HepG2 (cell line): Measurements from ENCODE around the gene CRTC2. TPM values are rescaled to one million over a fixed set of nuclear protein-coding genes. Genes with fewer than 3 reads are reported as not detected.
A peak's percentile ranks its signal among the peaks of the same experiment; 100 is the strongest.

Experiments used
- CENPBD1 ChIP-seq: sonication (generic); formaldehyde crosslinking; IDR thresholded peaks from 2 replicates; pipeline ENCODE4 v1.8.0; 2022; ENCODE audit warnings: missing genetic modification reagents, low read depth, mild to moderate bottlenecking, borderline replicate concordance
- ELK4 ChIP-seq: sonication (generic); formaldehyde crosslinking; IDR thresholded peaks from 2 replicates; pipeline ENCODE4 v1.9.0; 2021; ENCODE audit warnings: missing genetic modification reagents, borderline replicate concordance
- KAT8 ChIP-seq: IDR thresholded peaks from 2 replicates; pipeline ENCODE4 v1.6.1; 2016; ENCODE audit warnings: missing genetic modification reagents, missing compliant biosample characterization
- KLF9 ChIP-seq: IDR thresholded peaks from 2 replicates; pipeline ENCODE4 v1.6.1; 2016; ENCODE audit warnings: low read depth
- MBNL3 ChIP-seq: fragments of 250-450 bp; sonication (Bioruptor Pico); conservative IDR thresholded peaks from 2 replicates; pipeline ENCODE4 v1.8.0; 2022; ENCODE audit warnings: mild to moderate bottlenecking, inconsistent platforms
- MXI1 ChIP-seq: IDR thresholded peaks from 3 replicates; pipeline ENCODE4 v1.6.1; 2012; ENCODE audit warnings: low read depth, low read length, inconsistent platforms, borderline replicate concordance
- SRY ChIP-seq: sonication (generic); formaldehyde crosslinking; IDR thresholded peaks from 2 replicates; pipeline ENCODE4 v1.8.0; 2022; ENCODE audit warnings: mild to moderate bottlenecking, missing genetic modification reagents
- USF2 ChIP-seq, 2 experiments: sonication (generic) in 1 of 2; formaldehyde crosslinking in 1 of 2; IDR thresholded peaks; 2 replicates each; pipeline versions ENCODE4 v1.5.1 to v1.6.1; 2011 to 2020; ENCODE audit warnings: borderline replicate concordance in 1 of 2, low read depth in 1 of 2, low read length in 1 of 2, mild to moderate bottlenecking in 1 of 2, missing genetic modification reagents in 1 of 2, moderate library complexity in 1 of 2
- YEATS2 ChIP-seq: sonication (generic); formaldehyde crosslinking; IDR thresholded peaks from 2 replicates; pipeline ENCODE4 v1.4.0; 2020; ENCODE audit warnings: missing genetic modification reagents, borderline replicate concordance
- ZBTB21 ChIP-seq: sonication (generic); formaldehyde crosslinking; IDR thresholded peaks from 2 replicates; pipeline ENCODE4 v1.4.0; 2020; ENCODE audit warnings: missing genetic modification reagents
- ZFP36L1 ChIP-seq: sonication (generic); formaldehyde crosslinking; IDR thresholded peaks from 2 replicates; pipeline ENCODE4 v1.8.0; 2022; ENCODE audit warnings: mild to moderate bottlenecking, missing genetic modification reagents, moderate library complexity
- ZMYM3 ChIP-seq: sonication (generic); formaldehyde crosslinking; IDR thresholded peaks from 2 replicates; pipeline ENCODE4 v1.5.1; 2020; ENCODE audit warnings: mild to moderate bottlenecking, missing genetic modification reagents
- ZNF160 ChIP-seq: sonication (generic); formaldehyde crosslinking; IDR thresholded peaks from 2 replicates; pipeline ENCODE4 v1.8.0; 2022; ENCODE audit warnings: mild to moderate bottlenecking, inconsistent platforms, missing genetic modification reagents
- ZNF24 ChIP-seq: fragments of 450-650 bp; IDR thresholded peaks from 2 replicates; pipeline ENCODE4 v1.6.1; 2017; ENCODE audit warnings: antibody characterized with exemption, mild to moderate bottlenecking
- ZNF263 ChIP-seq: sonication (generic); formaldehyde crosslinking; IDR thresholded peaks from 2 replicates; pipeline ENCODE4 v1.4.0; 2020; ENCODE audit warnings: missing genetic modification reagents
- ZNF276 ChIP-seq: sonication (generic); formaldehyde crosslinking; IDR thresholded peaks from 2 replicates; pipeline ENCODE4 v1.4.0; 2020; ENCODE audit warnings: mild to moderate bottlenecking, low read depth, missing genetic modification reagents
- ZNF512 ChIP-seq: sonication (generic); formaldehyde crosslinking; IDR thresholded peaks from 2 replicates; pipeline ENCODE4 v1.4.0; 2020; ENCODE audit warnings: mild to moderate bottlenecking, missing genetic modification reagents
- ZNF644 ChIP-seq: IDR thresholded peaks from 2 replicates; pipeline ENCODE4 v1.6.1; 2016; ENCODE audit warnings: low read depth
- ZNF713 ChIP-seq: sonication (generic); formaldehyde crosslinking; IDR thresholded peaks from 2 replicates; pipeline ENCODE4 v1.4.0; 2020; ENCODE audit warnings: mild to moderate bottlenecking, missing genetic modification reagents
- ZNF883 ChIP-seq: sonication (generic); formaldehyde crosslinking; IDR thresholded peaks from 2 replicates; pipeline ENCODE4 v1.5.1; 2020; ENCODE audit warnings: mild to moderate bottlenecking, missing genetic modification reagents; ENCODE audit errors: not compliant biosample characterization
- polyA plus RNA-seq, 8 experiments: library from polyadenylated mRNA; depleted of rRNA in 3 of 8; stranded (reverse) in 7 of 8; unstranded in 1 of 8; fragments of >200 nt; fragmentation: Illumina TruSeq in 4 of 8; extraction: Trizol in 4 of 8; gene quantifications; 2 replicates each; pipeline versions ENCODE4 v1.2.1 to v1.2.3, GENCODE V29; 2011 to 2016; ENCODE audit warnings: low read depth in 4 of 8, missing spikeins in 1 of 8, mixed read lengths in 1 of 8; ENCODE audit not compliant: insufficient read depth in 1 of 8
- total RNA-seq, 5 experiments: library from RNA; depleted of rRNA; stranded (reverse); fragments of >200 nt; fragmentation: Illumina TruSeq; extraction: Trizol; gene quantifications; 2 replicates each; pipeline ENCODE4 v1.2.3, GENCODE V29; 2016; ENCODE audit warnings: low read depth in 1 of 5

CRTC2 gene
- total and polyA plus RNA-seq, 2 of the 13 experiments (the other 11 are each of a cell fraction or from before 2014, with no cell fraction given) = 6.1 to 26.7 TPM

GRCh38 chr1:153990468-153991150 lies 32.2 kb upstream of the CRTC2 start, which contains the start of gene RPS27 (continued):
- TF ChIP-seq ZNF512 (CRISPR knock-in tag) (no peak), ZNF263 (CRISPR knock-in tag) (peak; percentile 58), ZNF160 (CRISPR knock-in tag) (peak; percentile 42; the same call in 1 of the 2 replicates), YEATS2 (peak; percentile 98), ZFP36L1 (CRISPR knock-in tag) (no peak), MBNL3 (CRISPR knock-in tag) (peak; percentile 88; the same call in 1 of the 2 replicates), USF2 (IDR thresholded peaks at IDR 0.05; ENCODE audit: low read depth, low read length) (no peak), USF2 (CRISPR knock-in tag; IDR thresholded peaks at IDR 0.05; ENCODE audit: borderline replicate concordance) (no peak), KAT8 (CRISPR knock-in tag) (peak; percentile 97), ZBTB21 (CRISPR knock-in tag) (peak; percentile 89), ZMYM3 (CRISPR knock-in tag) (no peak), ZNF883 (CRISPR knock-in tag) (peak; percentile 68), MXI1 (peak; percentile 86; the same call in 2 of the 3 replicates), ZNF24 (no peak; the same call in 1 of the 2 replicates), KLF9 (CRISPR knock-in tag) (0 out of 2 replicates have a peak, but pooled peaks have one; percentile 61), ELK4 (CRISPR knock-in tag) (no peak), ZNF276 (CRISPR knock-in tag) (peak; percentile 85; the same call in 1 of the 2 replicates), CENPBD1 (CRISPR knock-in tag) (no peak), SRY (CRISPR knock-in tag) (peak; percentile 71; the same call in 1 of the 2 replicates), ZNF644 (peak; percentile 46; the same call in 1 of the 2 replicates), ZNF713 (no peak)
